ENCODE data around the gene DCAF7. TPM values are rescaled to one million over a fixed set of nuclear protein-coding genes. Genes with fewer than 3 reads are reported as not detected.

Gene DCAF7
- total and polyA plus RNA-seq, 2 of the 4 experiments (the other 2 are of a cell fraction), result 40.9 to 52.8 TPM

- Histone ChIP-seq H3K23ac (ENCODE audit: low read depth, low read length) (no peak overlapping the region), H3K4me2 (ENCODE audit: low read depth, low read length) (no peak overlapping the region), H3K9me1 (ENCODE audit: insufficient read depth, low read length) (0 out of 2 replicates have a peak, but pooled peaks cover 2% of the 10 kb centered on the region), H3K4ac (ENCODE audit: low read depth, low read length) (no peak overlapping the region), H3K4me1 (ENCODE audit: control insufficient read depth, insufficient read depth, low read length) (0 out of 2 replicates have a peak, but pooled peaks cover 1% of the 10 kb centered on the region), H4K91ac (ENCODE audit: insufficient read depth, low read depth, low read length) (no peak overlapping the region), H3K14ac (replicated peaks; ENCODE audit: low read depth, low read length) (no peak overlapping the region), H4K20me1 (ENCODE audit: insufficient read depth, low read length) (peaks cover 5% of the 10 kb centered on the region; the same call in 1 of the 2 replicates), H2BK5ac (ENCODE audit: low read depth, low read length, poor library complexity, severe bottlenecking) (no peak overlapping the region), H2AK5ac (ENCODE audit: low read depth, low read length) (no peak overlapping the region), H3K79me1 (ENCODE audit: low read depth in 1 of 2, low read length in 2 of 2) (no peaks in the 10 kb centered on the region), H2BK15ac (ENCODE audit: low read depth, low read length) (no peak overlapping the region), H4K8ac (ENCODE audit: low read depth in 2 of 2, low read length in 2 of 2) (no peak overlapping the region), H3K27ac (ENCODE audit: insufficient read depth, low read length) (no peak overlapping the region), H2AFZ (replicated peaks; ENCODE audit: low read length, poor library complexity) (no peak overlapping the region), H3K36me3 (ENCODE audit: control insufficient read depth, insufficient read depth, low read length) (no peaks in the 10 kb centered on the region), H3K18ac (ENCODE audit: low read depth, low read length) (no peak overlapping the region), H3K9ac (ENCODE audit: low read depth, low read length) (no peak overlapping the region), H2BK20ac (ENCODE audit: low read depth, low read length) (no peak overlapping the region), H4K5ac (ENCODE audit: low read depth, low read length) (no peak overlapping the region), H3K4me3 (ENCODE audit: insufficient read depth, low read depth, low read length) (no peak overlapping the region), H2AK9ac (replicated peaks; ENCODE audit: low read depth, low read length, poor library complexity) (no peak overlapping the region), H3K56ac (ENCODE audit: extremely low read depth, insufficient read depth, low read length) (no peak overlapping the region), H3K27me3 (ENCODE audit: control insufficient read depth, insufficient read depth, low read length) (peaks cover 49% of the 10 kb centered on the region), H2BK120ac (ENCODE audit: low read depth, low read length) (no peak overlapping the region), H3K9me3 (ENCODE audit: control insufficient read depth, insufficient read depth, low read length) (no peaks in the 10 kb centered on the region)
- DNase-seq, result no peak
- no TSS peak for BruUV-seq (replicated peaks)
- WGBS, 2 experiments (ENCODE audit: extremely low coverage in 2 of 2, insufficient read length in 1 of 2), result 75% methylated on average over 2 of the region's 14 CpGs; no CpG with 5 or more reads in 1 of the 2 experiments
- CTCF ChIA-PET, result no interaction called here
- TF ChIP-seq MAFK (IDR thresholded peaks at IDR 0.05; ENCODE audit: low read depth, low read length) (no peak), MAZ (IDR thresholded peaks at IDR 0.05; ENCODE audit: borderline replicate concordance, low read depth, low read length) (no peak), RCOR1 (IDR thresholded peaks at IDR 0.05; ENCODE audit: insufficient replicate concordance, low read length) (no peak), FOS (IDR thresholded peaks at IDR 0.05; ENCODE audit: low read depth, low read length) (no peak), CTCF (conservative IDR thresholded peaks at IDR 0.05; ENCODE audit: low read depth, low read length) (no peak), SMC3 (IDR thresholded peaks at IDR 0.05; ENCODE audit: low read depth, low read length) (no peak), BHLHE40 (IDR thresholded peaks at IDR 0.05; ENCODE audit: low read depth, low read length) (no peak), RAD21 (IDR thresholded peaks at IDR 0.05; ENCODE audit: low read length) (no peak), MXI1 (IDR thresholded peaks at IDR 0.05; ENCODE audit: borderline replicate concordance, low read depth, low read length) (no peak), POLR2A (IDR thresholded peaks at IDR 0.05; ENCODE audit: low read depth, low read length) (no peak), NFE2L2 (IDR thresholded peaks at IDR 0.05; ENCODE audit: low read depth, low read length) (no peak), USF2 (IDR thresholded peaks at IDR 0.05; ENCODE audit: low read depth, low read length) (no peak), RFX5 (IDR thresholded peaks at IDR 0.05; ENCODE audit: low read depth, low read length) (no peak), CEBPB (IDR thresholded peaks at IDR 0.05; ENCODE audit: low read depth, low read length) (no peak), CHD1 (IDR thresholded peaks at IDR 0.05; ENCODE audit: low read depth, low read length) (no peak)
- TF ChIP-seq, protein P1, sequence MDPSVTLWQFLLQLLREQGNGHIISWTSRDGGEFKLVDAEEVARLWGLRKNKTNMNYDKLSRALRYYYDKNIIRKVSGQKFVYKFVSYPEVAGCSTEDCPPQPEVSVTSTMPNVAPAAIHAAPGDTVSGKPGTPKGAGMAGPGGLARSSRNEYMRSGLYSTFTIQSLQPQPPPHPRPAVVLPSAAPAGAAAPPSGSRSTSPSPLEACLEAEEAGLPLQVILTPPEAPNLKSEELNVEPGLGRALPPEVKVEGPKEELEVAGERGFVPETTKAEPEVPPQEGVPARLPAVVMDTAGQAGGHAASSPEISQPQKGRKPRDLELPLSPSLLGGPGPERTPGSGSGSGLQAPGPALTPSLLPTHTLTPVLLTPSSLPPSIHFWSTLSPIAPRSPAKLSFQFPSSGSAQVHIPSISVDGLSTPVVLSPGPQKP (IDR thresholded peaks at IDR 0.05; ENCODE audit: borderline replicate concordance, low read depth, low read length), result no peak
- POLR2A ChIA-PET (ENCODE audit: unreplicated experiment), result no interaction called here
- intact Hi-C loops (cut with micrococcal nuclease) (no loop called here), in situ Hi-C loops (cut with MboI; ENCODE audit: low sequenced_read_pairs) (no loop called here), dilution Hi-C loops (cut with HindIII; ENCODE audit: low sequenced_read_pairs, unreplicated experiment) (no loop called here)
- no peak for ATAC-seq (ENCODE audit: low read depth)
Observed at GRCh38 chr17:63524051-63524450, 26.2 kb upstream of the DCAF7 start.

All from IMR-90 (cell line).